ENCODE measurements around the gene RNF175.
"Not testable (repeated sequence)": the region's sequence is repeated elsewhere in the genome, so short reads cannot be mapped to it uniquely, and the experiment has no call there.

RNF175 gene

DNA sequence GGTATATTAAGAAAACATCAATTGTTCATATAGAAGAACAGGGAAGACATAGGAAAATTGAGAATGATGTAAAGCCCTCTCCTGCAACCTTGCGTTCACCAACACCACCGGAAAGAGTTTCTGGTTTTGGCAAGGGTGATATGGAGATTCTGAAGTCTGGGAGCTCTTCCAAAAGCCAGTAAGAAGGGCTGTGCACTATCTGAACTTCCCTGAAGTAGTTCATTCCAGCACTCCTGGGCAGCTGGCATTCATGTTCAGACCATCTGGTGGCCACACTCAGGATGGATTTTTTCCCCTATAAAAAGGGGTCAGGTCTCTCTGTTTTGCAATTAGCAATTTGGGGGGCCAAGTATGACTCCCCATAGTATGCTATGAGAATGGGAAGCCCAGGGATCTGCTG is 91.2 kb downstream of the RNF175 start:
- Histone ChIP-seq H3K27me3 (ENCODE audit: control insufficient read depth in 1 of 2, insufficient read depth in 2 of 2, low read length in 2 of 2) (no peaks in the 10 kb centered on the region), H3K9me3 (ENCODE audit: low read length) (no peaks in the 10 kb centered on the region), H3K9ac (ENCODE audit: low read length) (no peak overlapping the region), H3K36me3 (ENCODE audit: insufficient read depth, low read length) (no peaks in the 10 kb centered on the region), H3K27ac (ENCODE audit: low read depth, low read length) (no peak overlapping the region), H3K4me1 (ENCODE audit: insufficient read depth, low read length) (no peaks in the 10 kb centered on the region), H3K4me3 (ENCODE audit: low read depth in 1 of 2, low read length in 2 of 2) (no peak overlapping the region)

GRCh38 chr4:153666505-153666904 is 93.3 kb downstream of the RNF175 start:
- H3K4me1 ChIP-seq (ENCODE audit: insufficient read depth, low read length); H3K27me3 ChIP-seq (ENCODE audit: control insufficient read depth in 1 of 2, insufficient read depth in 2 of 2, low read length in 2 of 2); H3K4me3 ChIP-seq (ENCODE audit: low read depth in 1 of 2, low read length in 2 of 2); H3K9me3 ChIP-seq (ENCODE audit: low read length); H3K27ac ChIP-seq (ENCODE audit: low read depth, low read length); H3K36me3 ChIP-seq (ENCODE audit: insufficient read depth, low read length); H3K9ac ChIP-seq (ENCODE audit: low read length): not testable (repeated sequence)

- H3K27ac ChIP-seq (ENCODE audit: low read depth, low read length), result no peak overlapping the region
- H3K9ac ChIP-seq (ENCODE audit: low read length), result no peak overlapping the region
- H3K9me3 ChIP-seq (ENCODE audit: low read length), result no peaks in the 10 kb centered on the region
- no peaks in the 10 kb centered on the region for H3K27me3 ChIP-seq (ENCODE audit: control insufficient read depth in 1 of 2, insufficient read depth in 2 of 2, low read length in 2 of 2)
- H3K4me1 ChIP-seq (ENCODE audit: insufficient read depth, low read length), result no peaks in the 10 kb centered on the region
- no peaks in the 10 kb centered on the region for H3K36me3 ChIP-seq (ENCODE audit: insufficient read depth, low read length)
- H3K4me3 ChIP-seq (ENCODE audit: low read depth in 1 of 2, low read length in 2 of 2), result no peak overlapping the region
These were observed 96.2 kb downstream of the RNF175 start for GRCh38 chr4:153663667-153664066.

- H3K9ac ChIP-seq (ENCODE audit: low read length), result no peak overlapping the region
- H3K27ac ChIP-seq (ENCODE audit: low read depth, low read length), result no peak overlapping the region
- no peaks in the 10 kb centered on the region for H3K9me3 ChIP-seq (ENCODE audit: low read length)
- H3K27me3 ChIP-seq (ENCODE audit: control insufficient read depth in 1 of 2, insufficient read depth in 2 of 2, low read length in 2 of 2), result no peaks in the 10 kb centered on the region
- no peaks in the 10 kb centered on the region for H3K36me3 ChIP-seq (ENCODE audit: insufficient read depth, low read length)
- no peak overlapping the region for H3K4me3 ChIP-seq (ENCODE audit: low read depth in 1 of 2, low read length in 2 of 2)
- no peaks in the 10 kb centered on the region for H3K4me1 ChIP-seq (ENCODE audit: insufficient read depth, low read length)
These were observed 97.9 kb downstream of the RNF175 start for GRCh38 chr4:153661908-153662307.

DNA sequence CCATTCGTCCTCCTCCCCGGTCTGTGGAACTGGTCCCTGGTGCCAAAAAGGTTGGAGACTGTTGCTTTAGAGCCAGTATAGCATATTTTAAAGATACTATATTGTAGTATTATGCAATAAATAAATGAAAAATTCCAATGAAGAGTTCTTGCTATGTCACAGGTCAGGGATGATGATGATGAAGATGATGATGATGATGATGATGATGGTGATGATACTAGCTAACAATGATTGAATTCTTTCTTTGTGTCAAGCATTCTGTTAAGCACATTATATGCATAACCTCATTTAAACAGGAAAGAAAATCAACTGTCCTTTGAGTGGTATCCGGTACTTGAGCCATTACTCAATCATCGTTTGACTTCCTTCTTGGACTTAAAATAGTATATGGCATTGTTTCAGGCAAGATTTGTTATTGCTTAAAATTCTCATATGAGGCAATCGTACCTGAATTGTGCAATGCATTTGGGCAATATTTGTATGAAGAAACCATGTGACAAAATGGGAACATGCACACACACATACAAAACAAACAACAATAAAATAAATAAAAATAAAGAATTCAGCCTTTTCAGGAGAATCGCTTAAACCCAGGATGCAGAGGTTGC is 98.5 kb downstream of the RNF175 start:
- no peak overlapping the region for H3K27ac ChIP-seq (ENCODE audit: low read depth, low read length)
- no peak overlapping the region for H3K9ac ChIP-seq (ENCODE audit: low read length)
- no peaks in the 10 kb centered on the region for H3K36me3 ChIP-seq (ENCODE audit: insufficient read depth, low read length)
- no peaks in the 10 kb centered on the region for H3K9me3 ChIP-seq (ENCODE audit: low read length)
- no peaks in the 10 kb centered on the region for H3K4me1 ChIP-seq (ENCODE audit: insufficient read depth, low read length)
- no peak overlapping the region for H3K4me3 ChIP-seq (ENCODE audit: low read depth in 1 of 2, low read length in 2 of 2)
- H3K27me3 ChIP-seq (ENCODE audit: control insufficient read depth in 1 of 2, insufficient read depth in 2 of 2, low read length in 2 of 2), result no peaks in the 10 kb centered on the region

All from muscle layer of colon (tissue), 2 donors.